IMR-90 (cell line): ENCODE results near the gene PATL2. TPM values are rescaled to one million over a fixed set of nuclear protein-coding genes. Genes with fewer than 3 reads are reported as not detected.

Source experiments
- ATAC-seq: fragments of 200-7000 bp; cut with Tn5 transposase; 2 replicates; pipeline ENCODE4 v1.9.1; 2020; ENCODE audit warnings: low read depth, mild to moderate bottlenecking, moderate library complexity
- BruUV-seq: library from RNA; stranded (reverse); fragments of 400-500 nt; replicated peaks from 2 replicates; lab custom pipeline; 2021; lab: Mats Ljungman, UMichigan
- CTCF ChIA-PET: fragments of 300-600 bp; formaldehyde crosslinking; extraction: SDS; loops from one replicate; lab custom pipeline; 2021; ENCODE audit warnings: antibody characterized with exemption; lab: Yijun Ruan, JAX
- POLR2A ChIA-PET: fragments of 300-600 bp; sonication (Branson Sonifier 250); formaldehyde crosslinking; loops from one replicate; lab custom pipeline; 2022; ENCODE audit warnings: antibody characterized with exemption; ENCODE audit not compliant: unreplicated experiment; lab: Charles Lee
- DNase-seq: peaks from one replicate; pipeline ENCODE4 v3.0.0; 2013
- H2AFZ ChIP-seq: replicated peaks from 2 replicates; pipeline ENCODE3; 2013; ENCODE audit warnings: low read length, mild to moderate bottlenecking; ENCODE audit not compliant: poor library complexity
- H2AK5ac ChIP-seq: 2 replicates; pipeline ENCODE4 v1.6.1; 2013; ENCODE audit warnings: low read depth, low read length, inconsistent platforms
- H2AK9ac ChIP-seq: replicated peaks from 2 replicates; pipeline ENCODE3; 2013; ENCODE audit warnings: mild to moderate bottlenecking, low read depth, low read length, moderate library complexity; ENCODE audit not compliant: poor library complexity
- H2BK120ac ChIP-seq: 2 replicates; pipeline ENCODE4 v1.6.1; 2013; ENCODE audit warnings: low read depth, low read length, inconsistent platforms
- H2BK15ac ChIP-seq: 3 replicates; pipeline ENCODE4 v1.6.1; 2013; ENCODE audit warnings: low read depth, low read length, inconsistent platforms
- H2BK20ac ChIP-seq: 2 replicates; pipeline ENCODE4 v1.6.1; 2013; ENCODE audit warnings: low read depth, mild to moderate bottlenecking, inconsistent platforms, low read length, moderate library complexity
- H2BK5ac ChIP-seq: 2 replicates; pipeline ENCODE4 v1.6.1; 2013; ENCODE audit warnings: mild to moderate bottlenecking, low read depth, low read length, inconsistent platforms; ENCODE audit not compliant: poor library complexity, severe bottlenecking
- H3K14ac ChIP-seq: replicated peaks from 2 replicates; pipeline ENCODE4 v1.6.1; 2013; ENCODE audit warnings: low read depth, low read length, inconsistent platforms
- H3K18ac ChIP-seq: 2 replicates; pipeline ENCODE4 v1.6.1; 2013; ENCODE audit warnings: low read depth, low read length, control low read depth
- H3K23ac ChIP-seq: 2 replicates; pipeline ENCODE4 v1.6.1; 2013; ENCODE audit warnings: low read depth, low read length, inconsistent platforms
- H3K27ac ChIP-seq: 2 replicates; pipeline ENCODE4 v1.5.1; 2013; ENCODE audit warnings: mild to moderate bottlenecking, control low read depth, low read length; ENCODE audit not compliant: insufficient read depth
- H3K27me3 ChIP-seq: 2 replicates; pipeline ENCODE4 v1.6.1; 2013; ENCODE audit warnings: low read length; ENCODE audit not compliant: control insufficient read depth, insufficient read depth
- H3K36me3 ChIP-seq: 2 replicates; pipeline ENCODE4 v1.6.1; 2013; ENCODE audit warnings: low read length, mixed read lengths; ENCODE audit not compliant: control insufficient read depth, insufficient read depth
- H3K4ac ChIP-seq: 2 replicates; pipeline ENCODE4 v1.6.1; 2013; ENCODE audit warnings: low read depth, low read length, inconsistent platforms
- H3K4me1 ChIP-seq: 2 replicates; pipeline ENCODE4 v1.6.1; 2013; ENCODE audit warnings: low read length, mixed read lengths; ENCODE audit not compliant: control insufficient read depth, insufficient read depth
- H3K4me2 ChIP-seq: 2 replicates; pipeline ENCODE4 v1.6.1; 2013; ENCODE audit warnings: low read depth, mild to moderate bottlenecking, control low read depth, low read length, moderate library complexity
- H3K4me3 ChIP-seq: 2 replicates; pipeline ENCODE4 v1.5.1; 2013; ENCODE audit warnings: low read depth, mild to moderate bottlenecking, control low read depth, low read length, moderate library complexity; ENCODE audit not compliant: insufficient read depth
- H3K56ac ChIP-seq: 2 replicates; pipeline ENCODE4 v1.6.1; 2013; ENCODE audit warnings: low read length, inconsistent platforms; ENCODE audit not compliant: insufficient read depth; ENCODE audit errors: extremely low read depth
- H3K79me1 ChIP-seq, 2 experiments: 2 replicates each; pipeline ENCODE4 v1.6.1; 2013; ENCODE audit warnings: low read length in 2 of 2, inconsistent platforms in 1 of 2, low read depth in 1 of 2
- H3K9ac ChIP-seq: 2 replicates; pipeline ENCODE4 v1.6.1; 2013; ENCODE audit warnings: low read depth, low read length, control low read depth
- H3K9me1 ChIP-seq: 2 replicates; pipeline ENCODE4 v1.6.1; 2013; ENCODE audit warnings: low read length, inconsistent platforms; ENCODE audit not compliant: insufficient read depth
- H3K9me3 ChIP-seq: 2 replicates; pipeline ENCODE4 v1.6.1; 2013; ENCODE audit warnings: low read length; ENCODE audit not compliant: control insufficient read depth, insufficient read depth
- H4K20me1 ChIP-seq: 2 replicates; pipeline ENCODE4 v1.6.1; 2013; ENCODE audit warnings: low read length, inconsistent platforms; ENCODE audit not compliant: insufficient read depth
- H4K5ac ChIP-seq: 2 replicates; pipeline ENCODE4 v1.6.1; 2013; ENCODE audit warnings: mild to moderate bottlenecking, low read depth, low read length, control low read depth
- H4K8ac ChIP-seq, 2 experiments: 2 replicates each; pipeline ENCODE4 v1.6.1; 2013; ENCODE audit warnings: low read depth in 2 of 2, low read length in 2 of 2, control low read depth in 1 of 2, inconsistent platforms in 1 of 2
- H4K91ac ChIP-seq: 2 replicates; pipeline ENCODE4 v1.6.1; 2013; ENCODE audit warnings: low read depth, low read length, inconsistent platforms; ENCODE audit not compliant: insufficient read depth
- RFX5 ChIP-seq: IDR thresholded peaks from 2 replicates; pipeline ENCODE4 v1.8.0; 2012; ENCODE audit warnings: low read depth, mild to moderate bottlenecking, low read length, moderate library complexity
- SMC3 ChIP-seq: fragments of 150-350 bp; IDR thresholded peaks from 2 replicates; pipeline ENCODE4 v1.6.1; 2016; ENCODE audit warnings: low read depth, mild to moderate bottlenecking, antibody characterized with exemption, low read length, moderate library complexity
- WGBS, 2 experiments: methylation state at CpG; one replicate each; pipeline versions ENCODE4 v1.1.5 to v1.1.7; 2013; ENCODE audit warnings: missing lambda C conversion rate in 2 of 2; ENCODE audit not compliant: insufficient read length in 1 of 2; ENCODE audit errors: extremely low coverage in 2 of 2; 5-methylcytosine and 5-hydroxymethylcytosine counted together
- dilution Hi-C: fragments of 300-500 bp; cut with HindIII; formaldehyde crosslinking; loops from one replicate; pipeline ENCODE4 v1.14.3; 2018; ENCODE audit warnings: low sequenced_read_pairs; ENCODE audit not compliant: unreplicated experiment
- in situ Hi-C: fragments of 300-500 bp; cut with MboI; formaldehyde crosslinking; loops from 3 replicates; pipeline ENCODE4 v1.14.3; 2019; ENCODE audit warnings: low sequenced_read_pairs, inconsistent platforms, mixed read lengths
- intact Hi-C: fragments of 100-400 bp; cut with micrococcal nuclease; formaldehyde crosslinking; loops from 2 replicates; pipeline ENCODE4 v1.10.0; 2022
- polyA plus RNA-seq, 3 experiments: library from polyadenylated mRNA; depleted of rRNA; stranded (reverse); fragments of >200 nt; gene quantifications; 2 replicates each; pipeline ENCODE4 v1.2.3, GENCODE V29; 2012; ENCODE audit warnings: low replicate concordance in 1 of 3
- total RNA-seq: library from RNA; depleted of rRNA; stranded (reverse); fragments of >200 nt; gene quantifications from 2 replicates; pipeline ENCODE4 v1.2.3, GENCODE V29; 2012
- TF ChIP-seq, protein P1 (sequence below): conservative IDR thresholded peaks from 2 replicates; pipeline ENCODE4 v1.5.1; 2012; ENCODE audit warnings: mild to moderate bottlenecking, low read depth, low read length, improper control_type of control experiment

The PATL2 gene
- total and polyA plus RNA-seq, 2 of the 4 experiments (the other 2 are of a cell fraction) = 0.10 TPM; not detected in 1

DNA sequence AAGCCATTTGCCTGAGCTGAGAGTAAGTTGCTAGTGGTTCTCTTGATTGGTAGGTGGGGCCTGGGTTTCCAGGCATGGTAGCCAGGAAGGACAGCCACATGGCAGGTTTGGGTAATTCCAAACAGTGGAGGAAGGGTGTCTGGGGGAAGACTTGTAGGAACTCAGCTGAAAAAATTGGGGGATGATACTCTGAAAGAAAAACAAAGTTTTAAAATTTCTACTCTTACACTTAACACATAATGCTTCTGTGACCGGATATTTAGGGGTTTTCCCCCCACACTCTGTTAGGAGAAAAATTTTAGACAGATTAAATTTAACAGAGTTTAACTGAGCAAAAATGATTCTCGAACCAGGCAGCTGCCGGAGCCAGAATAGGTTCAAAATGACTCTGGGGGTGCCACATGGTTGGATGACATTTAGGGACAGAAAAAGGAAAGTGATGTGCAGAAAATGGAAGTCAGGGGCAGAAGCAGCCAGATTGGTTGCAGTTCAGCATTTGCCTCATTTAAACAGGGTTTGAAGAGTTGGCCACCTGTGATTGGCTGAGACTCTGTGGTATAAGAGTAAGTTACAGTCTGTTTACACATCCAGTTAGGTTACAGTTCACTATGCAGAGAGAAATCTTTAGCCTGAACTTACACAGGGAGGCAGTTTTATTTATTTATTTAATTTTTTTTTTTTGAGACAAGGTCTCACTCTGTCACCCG, 8.3 kb upstream of the PATL2 start:
- ATAC-seq (peak; percentile 89), DNase-seq (peak; percentile 69)
- Histone ChIP-seq H2BK15ac (no peak overlapping the region), H4K5ac (no peak overlapping the region), H3K79me1 (peaks cover 20 to 22% of the 10 kb centered on the region in 2 experiments), H2AK5ac (no peak overlapping the region), H2BK120ac (no peak overlapping the region), H4K91ac (no peak overlapping the region), H3K9me3 (no peaks in the 10 kb centered on the region), H3K9me1 (no peaks in the 10 kb centered on the region), H3K4me3 (no peak overlapping the region), H2BK5ac (no peak overlapping the region), H3K18ac (no peak overlapping the region), H3K9ac (no peak overlapping the region), H3K27me3 (no peaks in the 10 kb centered on the region), H2AFZ (no peak overlapping the region), H3K4me2 (no peak overlapping the region), H3K56ac (no peak overlapping the region), H2BK20ac (no peak overlapping the region), H2AK9ac (no peak overlapping the region), H4K8ac (no peak overlapping the region), H3K27ac (no peak overlapping the region), H3K23ac (no peak overlapping the region), H3K4ac (no peak overlapping the region), H3K36me3 (peaks cover 21% of the 10 kb centered on the region), H4K20me1 (peaks cover 16% of the 10 kb centered on the region), H3K14ac (no peak overlapping the region), H3K4me1 (no peaks in the 10 kb centered on the region)
- ChIA-PET POLR2A (no interaction called here), CTCF (interaction anchor here (1.4 kb wide), 1 partner anchor 16 kb away, joined by 3 read pairs; the partner anchor contains the start of gene TRIM69)
- dilution Hi-C loops = no loop called here
- intact Hi-C loops = no loop called here
- WGBS, 2 experiments = 92% methylated on average over 2 of the region's 4 CpGs; no CpG with 5 or more reads in 1 of the 2 experiments
- BruUV-seq = no TSS peak
- in situ Hi-C loops = no loop called here
- no peak for TF ChIP-seq SMC3
- TF ChIP-seq, protein P1, sequence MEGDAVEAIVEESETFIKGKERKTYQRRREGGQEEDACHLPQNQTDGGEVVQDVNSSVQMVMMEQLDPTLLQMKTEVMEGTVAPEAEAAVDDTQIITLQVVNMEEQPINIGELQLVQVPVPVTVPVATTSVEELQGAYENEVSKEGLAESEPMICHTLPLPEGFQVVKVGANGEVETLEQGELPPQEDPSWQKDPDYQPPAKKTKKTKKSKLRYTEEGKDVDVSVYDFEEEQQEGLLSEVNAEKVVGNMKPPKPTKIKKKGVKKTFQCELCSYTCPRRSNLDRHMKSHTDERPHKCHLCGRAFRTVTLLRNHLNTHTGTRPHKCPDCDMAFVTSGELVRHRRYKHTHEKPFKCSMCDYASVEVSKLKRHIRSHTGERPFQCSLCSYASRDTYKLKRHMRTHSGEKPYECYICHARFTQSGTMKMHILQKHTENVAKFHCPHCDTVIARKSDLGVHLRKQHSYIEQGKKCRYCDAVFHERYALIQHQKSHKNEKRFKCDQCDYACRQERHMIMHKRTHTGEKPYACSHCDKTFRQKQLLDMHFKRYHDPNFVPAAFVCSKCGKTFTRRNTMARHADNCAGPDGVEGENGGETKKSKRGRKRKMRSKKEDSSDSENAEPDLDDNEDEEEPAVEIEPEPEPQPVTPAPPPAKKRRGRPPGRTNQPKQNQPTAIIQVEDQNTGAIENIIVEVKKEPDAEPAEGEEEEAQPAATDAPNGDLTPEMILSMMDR = no peak
- no peak for TF ChIP-seq RFX5
